ENCODE results near the gene DSG3. TPM values are rescaled to one million over a fixed set of nuclear protein-coding genes. Genes with fewer than 3 reads are reported as not detected.

DSG3 gene
- total RNA-seq, 1 donor from 2014 or later: not detected

DNA sequence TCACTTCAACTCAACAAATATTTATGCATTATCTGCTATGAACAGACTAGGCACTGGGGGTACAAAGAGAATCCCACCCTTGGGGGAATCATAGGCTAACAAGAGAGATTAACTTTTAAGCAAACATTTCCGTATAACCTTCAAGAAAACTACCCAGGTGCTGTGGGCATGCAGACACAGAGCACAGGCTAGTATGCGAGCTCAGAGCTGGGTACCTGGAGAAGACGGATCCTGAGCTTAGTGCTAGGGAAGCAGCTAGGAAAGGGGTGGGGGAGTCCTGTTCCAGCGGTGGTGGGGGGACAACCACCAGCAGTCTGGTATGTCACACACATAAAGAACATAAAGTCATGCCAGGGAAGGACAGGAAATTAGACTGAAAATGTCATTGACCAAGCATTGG lies 17.5 kb upstream of the DSG3 start:
- TF ChIP-seq, protein P1, sequence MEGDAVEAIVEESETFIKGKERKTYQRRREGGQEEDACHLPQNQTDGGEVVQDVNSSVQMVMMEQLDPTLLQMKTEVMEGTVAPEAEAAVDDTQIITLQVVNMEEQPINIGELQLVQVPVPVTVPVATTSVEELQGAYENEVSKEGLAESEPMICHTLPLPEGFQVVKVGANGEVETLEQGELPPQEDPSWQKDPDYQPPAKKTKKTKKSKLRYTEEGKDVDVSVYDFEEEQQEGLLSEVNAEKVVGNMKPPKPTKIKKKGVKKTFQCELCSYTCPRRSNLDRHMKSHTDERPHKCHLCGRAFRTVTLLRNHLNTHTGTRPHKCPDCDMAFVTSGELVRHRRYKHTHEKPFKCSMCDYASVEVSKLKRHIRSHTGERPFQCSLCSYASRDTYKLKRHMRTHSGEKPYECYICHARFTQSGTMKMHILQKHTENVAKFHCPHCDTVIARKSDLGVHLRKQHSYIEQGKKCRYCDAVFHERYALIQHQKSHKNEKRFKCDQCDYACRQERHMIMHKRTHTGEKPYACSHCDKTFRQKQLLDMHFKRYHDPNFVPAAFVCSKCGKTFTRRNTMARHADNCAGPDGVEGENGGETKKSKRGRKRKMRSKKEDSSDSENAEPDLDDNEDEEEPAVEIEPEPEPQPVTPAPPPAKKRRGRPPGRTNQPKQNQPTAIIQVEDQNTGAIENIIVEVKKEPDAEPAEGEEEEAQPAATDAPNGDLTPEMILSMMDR (conservative IDR thresholded peaks at IDR 0.05): no peak
- Mint-ChIP-seq H3K9me3 (peaks cover 5% of the 10 kb centered on the region), H3K27me3 (ENCODE audit: low read depth) (no peaks in the 10 kb centered on the region), H3K36me3 (ENCODE audit: low read depth) (no peaks in the 10 kb centered on the region), H3K4me3 (no peak overlapping the region), H3K4me1 (no peaks in the 10 kb centered on the region), H3K27ac (ENCODE audit: unreplicated experiment) (no peak overlapping the region)
- DNase-seq (ENCODE audit: low read depth, low spot score): no peak

DNA sequence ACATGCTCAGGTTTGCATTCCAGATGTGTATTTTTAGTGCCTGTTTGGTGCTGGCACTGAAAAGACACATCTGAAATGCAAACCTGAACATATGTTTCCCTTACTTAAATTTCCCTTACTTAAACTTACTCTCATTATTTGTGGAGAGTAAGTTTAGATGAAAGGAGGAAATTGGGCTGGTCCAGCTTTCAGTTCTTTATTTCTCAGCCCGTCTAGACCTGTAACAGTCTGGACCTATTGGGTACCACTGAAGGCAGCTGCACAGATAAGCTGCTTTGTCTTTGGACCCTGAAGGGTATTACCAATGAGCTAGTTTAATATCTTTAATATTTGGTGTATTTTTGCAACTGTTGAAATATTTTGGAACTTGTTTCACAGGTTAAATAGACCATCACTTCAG lies 17.0 kb upstream of the DSG3 start:
- peaks cover 5% of the 10 kb centered on the region for H3K9me3 Mint-ChIP-seq
- TF ChIP-seq, protein P1 (conservative IDR thresholded peaks at IDR 0.05): no peak
- no peak for DNase-seq (ENCODE audit: low read depth, low spot score)
- no peaks in the 10 kb centered on the region for H3K27me3 Mint-ChIP-seq (ENCODE audit: low read depth)
- H3K4me3 Mint-ChIP-seq: no peak overlapping the region
- no peaks in the 10 kb centered on the region for H3K36me3 Mint-ChIP-seq (ENCODE audit: low read depth)
- no peak overlapping the region for H3K27ac Mint-ChIP-seq (ENCODE audit: unreplicated experiment)
- H3K4me1 Mint-ChIP-seq: no peaks in the 10 kb centered on the region

DNA sequence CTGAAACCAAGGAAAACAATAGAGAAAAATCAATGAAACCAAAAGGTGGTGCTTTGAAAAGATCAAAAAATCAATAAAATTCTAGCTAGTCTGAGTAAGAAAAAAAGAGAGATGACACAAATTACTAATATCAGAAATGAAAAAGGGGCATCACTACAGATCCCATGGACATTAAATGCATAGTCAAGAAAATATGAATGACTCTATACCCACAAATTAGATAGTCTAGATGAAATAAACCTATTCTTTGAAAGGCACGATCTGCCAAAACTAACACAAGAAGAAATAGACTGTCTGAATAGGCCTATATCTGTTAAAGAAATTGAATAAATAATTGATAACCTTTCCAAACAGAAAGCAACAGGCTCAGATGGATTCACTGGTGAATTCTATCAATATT lies 15.2 kb upstream of the DSG3 start:
- H3K4me1 Mint-ChIP-seq: no peaks in the 10 kb centered on the region
- H3K27me3 Mint-ChIP-seq (ENCODE audit: low read depth): no peaks in the 10 kb centered on the region
- no peaks in the 10 kb centered on the region for H3K36me3 Mint-ChIP-seq (ENCODE audit: low read depth)
- no peak overlapping the region for H3K27ac Mint-ChIP-seq (ENCODE audit: unreplicated experiment)
- H3K9me3 Mint-ChIP-seq: peaks cover 5% of the 10 kb centered on the region
- DNase-seq (ENCODE audit: low read depth, low spot score): no peak
- TF ChIP-seq, protein P1 (conservative IDR thresholded peaks at IDR 0.05): no peak
- no peak overlapping the region for H3K4me3 Mint-ChIP-seq

DNA sequence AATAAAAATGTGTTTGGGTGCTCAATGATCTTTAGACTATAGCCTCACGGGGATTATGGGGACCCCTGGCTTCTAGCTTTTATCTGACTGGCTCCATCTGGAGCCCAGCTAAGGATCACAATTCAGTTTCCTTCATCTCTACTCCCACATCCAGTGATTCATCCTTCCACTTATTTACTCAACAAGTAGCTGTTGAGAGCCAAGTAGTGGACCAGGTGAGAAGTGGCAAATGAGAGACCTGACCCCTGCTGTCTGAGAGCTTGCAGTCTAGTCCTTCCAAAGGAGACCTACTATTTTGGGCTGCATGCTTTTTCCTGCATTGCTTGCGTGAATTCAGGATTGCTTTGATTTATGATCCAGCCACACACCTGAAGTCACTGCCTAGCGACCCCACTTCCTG lies 10.7 kb upstream of the DSG3 start:
- H3K4me3 Mint-ChIP-seq: no peak overlapping the region
- DNase-seq (ENCODE audit: low read depth, low spot score): no peak
- no peaks in the 10 kb centered on the region for H3K36me3 Mint-ChIP-seq (ENCODE audit: low read depth)
- TF ChIP-seq, protein P1 (conservative IDR thresholded peaks at IDR 0.05): no peak
- H3K9me3 Mint-ChIP-seq: peaks cover 5% of the 10 kb centered on the region
- H3K27me3 Mint-ChIP-seq (ENCODE audit: low read depth): no peaks in the 10 kb centered on the region
- no peak overlapping the region for H3K27ac Mint-ChIP-seq (ENCODE audit: unreplicated experiment)
- H3K4me1 Mint-ChIP-seq: no peaks in the 10 kb centered on the region

DNA sequence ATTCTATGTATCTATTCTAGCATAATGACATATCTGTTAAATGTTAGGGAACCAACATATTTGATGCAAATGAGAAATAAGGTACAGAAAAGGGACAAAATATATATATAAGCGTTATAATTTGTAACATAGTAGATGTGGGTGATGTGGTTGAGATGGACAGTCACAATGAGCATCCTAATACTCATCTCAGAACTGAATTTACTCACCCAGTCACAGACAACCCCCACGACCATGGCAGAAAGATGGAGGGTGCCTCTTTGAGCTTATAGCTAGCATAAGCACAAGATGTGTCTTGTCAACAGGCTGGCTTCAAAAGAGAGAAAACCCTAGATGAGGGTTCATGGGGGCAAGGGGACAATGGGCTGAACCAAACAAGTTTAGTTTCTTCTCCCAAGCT lies 9.1 kb upstream of the DSG3 start:
- no peak overlapping the region for H3K27ac Mint-ChIP-seq (ENCODE audit: unreplicated experiment)
- no peaks in the 10 kb centered on the region for H3K36me3 Mint-ChIP-seq (ENCODE audit: low read depth)
- DNase-seq (ENCODE audit: low read depth, low spot score): no peak
- H3K9me3 Mint-ChIP-seq: peaks cover 3% of the 10 kb centered on the region
- no peaks in the 10 kb centered on the region for H3K4me1 Mint-ChIP-seq
- no peaks in the 10 kb centered on the region for H3K27me3 Mint-ChIP-seq (ENCODE audit: low read depth)
- H3K4me3 Mint-ChIP-seq: no peak overlapping the region
- TF ChIP-seq, protein P1 (conservative IDR thresholded peaks at IDR 0.05): no peak

DNA sequence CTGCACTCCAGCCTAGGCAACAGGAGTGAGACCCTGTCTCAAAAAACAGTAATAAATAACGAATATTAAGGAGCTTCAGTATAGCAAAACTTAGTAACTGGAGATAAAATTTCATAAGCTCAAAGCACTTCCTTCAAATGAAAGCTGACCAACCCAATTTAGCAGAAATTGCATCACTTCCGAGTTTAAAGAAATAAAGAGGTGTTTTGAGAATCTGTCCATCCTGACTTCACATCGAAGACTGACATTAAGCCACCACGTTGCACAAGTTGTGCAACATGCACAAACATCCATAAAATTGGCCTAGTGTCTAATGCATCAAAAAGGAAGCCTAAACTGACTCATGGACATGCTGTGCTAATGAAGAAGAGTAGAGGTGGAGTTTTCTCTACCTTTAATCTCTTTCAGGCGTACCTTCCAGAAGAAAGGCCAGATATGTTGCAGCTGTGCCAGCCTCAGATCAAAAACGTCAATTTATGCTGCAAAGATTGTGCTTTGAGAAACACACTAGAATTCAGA lies 7.7 kb upstream of the DSG3 start:
- H3K36me3 Mint-ChIP-seq (ENCODE audit: low read depth): no peaks in the 10 kb centered on the region
- TF ChIP-seq, protein P1 (conservative IDR thresholded peaks at IDR 0.05): no peak

More for the DNA sequence above, 7.7 kb upstream of the DSG3 start:
- Mint-ChIP-seq H3K9me3 (no peaks in the 10 kb centered on the region), H3K4me1 (no peaks in the 10 kb centered on the region), H3K27ac (ENCODE audit: unreplicated experiment) (no peak overlapping the region), H3K4me3 (no peak overlapping the region), H3K27me3 (ENCODE audit: low read depth) (no peaks in the 10 kb centered on the region)
- no peak for DNase-seq (ENCODE audit: low read depth, low spot score)
